Bronchial epithelial cell (primary cell): ENCODE data around the gene SZT2. TPM values are rescaled to one million over a fixed set of nuclear protein-coding genes. Genes with fewer than 3 reads are reported as not detected.
A peak's percentile ranks its signal among the peaks of the same experiment; 100 is the strongest.

Experiments used
- DNase-seq: peaks from one replicate; pipeline ENCODE4 v3.0.0-alpha.2; 2010; ENCODE audit warnings: low read depth
- FAIRE-seq: peaks from 2 replicates; lab custom pipeline; 2011; peaks lifted over from hg19 to GRCh38; lab: Jason Lieb, UNC
- H3K27me3 ChIP-seq: 2 replicates; pipeline ENCODE4 v1.5.1; 2011; ENCODE audit warnings: low read length; ENCODE audit not compliant: control insufficient read depth, insufficient read depth
- H3K36me3 ChIP-seq: 2 replicates; pipeline ENCODE4 v1.5.1; 2011; ENCODE audit warnings: low read length; ENCODE audit not compliant: control insufficient read depth, insufficient read depth
- H3K4me3 ChIP-seq: 2 replicates; pipeline ENCODE4 v1.5.1; 2011; ENCODE audit warnings: mild to moderate bottlenecking, low read depth, low read length, control low read depth
- total RNA-seq: library from RNA; depleted of rRNA; stranded (reverse); fragments of >200 nt; gene quantifications from 2 replicates; pipeline ENCODE4 v1.2.1, GENCODE V29; 2014
- TF ChIP-seq, protein P1 (sequence below): IDR thresholded peaks from 2 replicates; pipeline ENCODE4 v1.5.1; 2011; ENCODE audit warnings: mild to moderate bottlenecking, moderate library complexity, low read length, control low read depth, inconsistent platforms; ENCODE audit not compliant: insufficient read depth, severe bottlenecking

SZT2 gene
- total RNA-seq, 1 donor from 2014 or later: 12.6 TPM

DNA sequence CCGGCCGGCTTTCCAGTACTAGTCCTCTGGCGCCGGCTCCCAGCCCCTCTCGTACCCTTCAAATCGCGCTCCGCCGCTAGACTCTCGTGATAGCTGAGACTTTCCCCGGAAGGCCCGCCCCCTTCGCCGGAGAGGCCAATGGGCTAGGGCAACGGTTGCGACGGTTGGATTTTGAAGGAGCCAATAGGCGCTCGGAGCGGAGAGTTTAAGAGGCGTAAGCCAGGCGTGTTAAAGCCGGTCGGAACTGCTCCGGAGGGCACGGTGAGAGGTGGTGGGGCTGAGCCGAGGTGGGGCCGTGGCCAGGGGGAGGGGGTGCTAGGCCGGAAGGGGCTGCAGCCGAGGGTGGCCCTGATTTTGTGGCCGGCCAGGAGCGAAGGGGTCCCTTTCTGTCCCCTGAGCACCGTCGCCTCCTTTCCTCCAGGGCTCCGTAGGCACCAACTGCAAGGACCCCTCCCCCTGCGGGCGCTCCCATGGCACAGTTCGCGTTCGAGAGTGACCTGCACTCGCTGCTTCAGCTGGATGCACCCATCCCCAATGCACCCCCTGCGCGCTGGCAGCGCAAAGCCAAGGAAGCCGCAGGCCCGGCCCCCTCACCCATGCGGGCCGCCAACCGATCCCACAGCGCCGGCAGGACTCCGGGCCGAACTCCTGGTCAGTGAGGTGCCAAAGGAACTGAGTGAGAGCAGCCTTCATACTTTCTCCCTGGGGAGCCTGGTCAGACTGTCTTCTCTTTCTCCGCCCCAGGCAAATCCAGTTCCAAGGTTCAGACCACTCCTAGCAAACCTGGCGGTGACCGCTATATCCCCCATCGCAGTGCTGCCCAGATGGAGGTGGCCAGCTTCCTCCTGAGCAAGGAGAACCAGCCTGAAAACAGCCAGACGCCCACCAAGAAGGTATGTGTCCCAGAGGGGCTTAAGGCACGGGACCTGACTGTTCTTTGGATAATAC is 30.7 kb upstream of the SZT2 start, which contains the start of gene CDC20:
Gene CDC20, plus strand, starts transcription at position 236 of the 948 bp plus-strand sequence. Its CDS starts 235 bp downstream, at position 471.
- H3K36me3 ChIP-seq: peaks cover 13% of the 10 kb centered on the region
- FAIRE-seq: no peak
- TF ChIP-seq, protein P1, sequence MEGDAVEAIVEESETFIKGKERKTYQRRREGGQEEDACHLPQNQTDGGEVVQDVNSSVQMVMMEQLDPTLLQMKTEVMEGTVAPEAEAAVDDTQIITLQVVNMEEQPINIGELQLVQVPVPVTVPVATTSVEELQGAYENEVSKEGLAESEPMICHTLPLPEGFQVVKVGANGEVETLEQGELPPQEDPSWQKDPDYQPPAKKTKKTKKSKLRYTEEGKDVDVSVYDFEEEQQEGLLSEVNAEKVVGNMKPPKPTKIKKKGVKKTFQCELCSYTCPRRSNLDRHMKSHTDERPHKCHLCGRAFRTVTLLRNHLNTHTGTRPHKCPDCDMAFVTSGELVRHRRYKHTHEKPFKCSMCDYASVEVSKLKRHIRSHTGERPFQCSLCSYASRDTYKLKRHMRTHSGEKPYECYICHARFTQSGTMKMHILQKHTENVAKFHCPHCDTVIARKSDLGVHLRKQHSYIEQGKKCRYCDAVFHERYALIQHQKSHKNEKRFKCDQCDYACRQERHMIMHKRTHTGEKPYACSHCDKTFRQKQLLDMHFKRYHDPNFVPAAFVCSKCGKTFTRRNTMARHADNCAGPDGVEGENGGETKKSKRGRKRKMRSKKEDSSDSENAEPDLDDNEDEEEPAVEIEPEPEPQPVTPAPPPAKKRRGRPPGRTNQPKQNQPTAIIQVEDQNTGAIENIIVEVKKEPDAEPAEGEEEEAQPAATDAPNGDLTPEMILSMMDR: no peak

DNA sequence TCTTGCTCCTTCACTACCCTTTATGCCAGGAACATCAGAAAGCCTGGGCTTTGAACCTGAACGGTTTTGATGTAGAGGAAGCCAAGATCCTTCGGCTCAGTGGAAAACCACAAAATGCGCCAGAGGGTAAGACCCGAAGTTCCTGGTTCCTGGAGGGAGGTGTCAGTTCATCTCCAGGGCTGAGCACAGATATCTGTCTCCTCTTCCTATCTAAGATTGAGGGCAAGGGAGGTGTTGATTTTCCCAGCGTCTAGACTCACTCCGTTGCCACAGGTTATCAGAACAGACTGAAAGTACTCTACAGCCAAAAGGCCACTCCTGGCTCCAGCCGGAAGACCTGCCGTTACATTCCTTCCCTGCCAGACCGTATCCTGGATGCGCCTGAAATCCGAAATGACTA is 30.0 kb upstream of the SZT2 start:
- H3K36me3 ChIP-seq: peaks cover 20% of the 10 kb centered on the region
- DNase-seq: no peak
- FAIRE-seq: no peak
- TF ChIP-seq, protein P1: no peak
- no peaks in the 10 kb centered on the region for H3K27me3 ChIP-seq
- peak overlapping the region; percentile 67 for H3K4me3 ChIP-seq

More for the DNA sequence above, 30.7 kb upstream of the SZT2 start, which contains the start of gene CDC20:
- H3K4me3 ChIP-seq: peak within 1 kb of the TSS; percentile 67
- H3K27me3 ChIP-seq: no peaks in the 10 kb centered on the region
- DNase-seq: peak; percentile 92

DNA sequence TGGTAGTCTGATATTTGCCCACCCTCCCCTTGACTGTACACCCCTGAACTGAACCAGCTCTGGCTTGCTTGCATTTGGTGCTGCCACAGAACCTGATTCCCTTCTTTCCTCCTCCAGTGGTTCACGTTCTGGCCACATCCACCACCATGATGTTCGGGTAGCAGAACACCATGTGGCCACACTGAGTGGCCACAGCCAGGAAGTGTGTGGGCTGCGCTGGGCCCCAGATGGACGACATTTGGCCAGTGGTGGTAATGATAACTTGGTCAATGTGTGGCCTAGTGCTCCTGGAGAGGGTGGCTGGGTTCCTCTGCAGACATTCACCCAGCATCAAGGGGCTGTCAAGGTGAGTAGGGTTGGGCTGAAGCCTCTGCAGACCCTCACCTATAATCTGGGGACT is 29.1 kb upstream of the SZT2 start:
- Histone ChIP-seq H3K27me3 (no peaks in the 10 kb centered on the region), H3K36me3 (peaks cover 29% of the 10 kb centered on the region), H3K4me3 (no peak overlapping the region)
- no peak for FAIRE-seq
- TF ChIP-seq, protein P1: no peak
- no peak for DNase-seq

DNA sequence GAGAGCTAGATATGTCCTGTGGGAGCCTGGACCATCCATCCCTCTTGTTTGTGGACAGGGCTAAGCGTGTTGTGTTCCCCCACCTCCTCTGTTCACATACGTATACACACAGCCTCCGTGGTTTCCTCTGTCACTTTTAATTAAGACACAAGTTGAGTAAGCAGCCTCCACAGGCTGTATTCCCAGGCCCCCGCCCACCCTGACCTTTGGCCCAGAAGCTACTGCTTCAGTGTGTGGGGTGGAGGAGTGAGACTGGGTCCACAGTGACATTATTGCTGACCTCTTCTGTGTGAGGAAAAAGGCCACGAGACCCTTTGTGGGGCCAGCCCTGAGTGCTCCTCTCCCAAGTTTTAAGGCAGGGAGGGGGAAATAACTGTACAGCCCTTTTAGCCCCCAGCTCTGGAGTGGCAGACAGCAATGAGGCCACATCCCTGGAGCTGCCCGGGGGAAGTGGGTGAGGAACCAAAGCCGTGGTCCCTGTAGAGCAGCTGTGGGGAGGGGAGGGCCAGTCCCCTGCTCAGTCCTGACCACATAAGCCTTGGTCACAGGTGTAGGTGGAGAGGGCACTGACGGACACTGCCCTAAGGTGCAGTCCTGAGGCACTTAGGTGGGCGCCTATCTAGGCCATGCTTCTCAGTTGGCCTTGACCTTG is 26.3 kb upstream of the SZT2 start:
- H3K36me3 ChIP-seq: peaks cover 30% of the 10 kb centered on the region
- FAIRE-seq (no peak), DNase-seq (no peak)
- no peaks in the 10 kb centered on the region for H3K27me3 ChIP-seq
- TF ChIP-seq, protein P1: no peak
- H3K4me3 ChIP-seq: no peak overlapping the region

DNA sequence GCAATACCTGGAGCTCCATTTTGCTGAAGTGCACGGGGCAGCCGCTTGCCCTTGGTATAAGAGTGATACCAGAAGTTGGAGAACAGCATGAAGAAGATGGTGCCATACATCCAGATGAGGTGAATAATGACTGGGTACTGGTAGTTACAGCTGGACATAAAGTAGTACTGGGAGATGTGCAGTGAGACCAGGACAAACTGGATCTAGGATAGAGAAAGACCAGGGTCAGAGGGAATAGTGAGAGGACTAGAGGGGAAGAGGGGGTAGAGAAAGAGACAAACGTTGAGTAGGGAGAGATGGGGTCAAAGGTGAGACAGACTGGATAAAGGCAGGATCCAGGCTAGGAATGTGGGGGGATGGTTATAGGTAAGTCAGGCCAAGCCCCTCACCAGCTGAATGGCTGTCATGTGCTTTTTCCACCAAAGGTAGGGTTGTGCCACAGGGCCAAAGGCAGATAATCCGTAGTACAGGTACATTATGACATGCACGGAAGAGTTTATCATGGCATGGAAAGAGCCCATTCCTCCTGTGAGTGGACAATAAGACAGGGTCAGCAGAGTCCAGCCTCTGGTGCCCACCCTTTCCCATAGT is 25.7 kb upstream of the SZT2 start:
- Histone ChIP-seq H3K36me3 (peaks cover 30% of the 10 kb centered on the region), H3K4me3 (no peak overlapping the region), H3K27me3 (no peaks in the 10 kb centered on the region)
- TF ChIP-seq, protein P1: no peak
- FAIRE-seq (no peak), DNase-seq (no peak)
